ENCODE data around the gene NSUN7.

The NSUN7 gene

GRCh38 chr4:40840255-40840984, 90.7 kb downstream of the NSUN7 start:
- ChIA-PET POLR2A (ENCODE audit: low non-redundant PET) (no interaction called here), CTCF (interaction anchor here (0.7 to 1.3 kb wide), 4 partner anchors 57 to 946 kb away, joined by 3 to 9 read pairs (median 4); no protein-coding TSS in a partner anchor)
- TF ChIP-seq CTCF (conservative IDR thresholded peaks at IDR 0.05; ENCODE audit: low read depth), result no peak
- H3K27ac ChIP-seq, result no peak overlapping the region
- no peak for DNase-seq (ENCODE audit: low spot score)

- peak; percentile 48 for TF ChIP-seq CTCF (conservative IDR thresholded peaks at IDR 0.05; ENCODE audit: low read depth)
- ChIA-PET CTCF (interaction anchor here (0.6 to 1.3 kb wide), 6 partner anchors 9 to 972 kb away, joined by 3 to 9 read pairs (median 4); no protein-coding TSS in a partner anchor), POLR2A (ENCODE audit: low non-redundant PET) (no interaction called here)
- DNase-seq (ENCODE audit: low spot score), result peak; percentile 44
- no peak overlapping the region for H3K27ac ChIP-seq
Measured at GRCh38 chr4:40840985-40841571, 91.3 kb downstream of the NSUN7 start.

- H3K27ac ChIP-seq, result no peak overlapping the region
- ChIA-PET CTCF (no interaction called here), POLR2A (ENCODE audit: low non-redundant PET) (no interaction called here)
- TF ChIP-seq CTCF (conservative IDR thresholded peaks at IDR 0.05; ENCODE audit: low read depth), result no peak
- DNase-seq (ENCODE audit: low spot score), result no peak
Measured at GRCh38 chr4:40842318-40842717, 92.6 kb downstream of the NSUN7 start.

- no peak overlapping the region for H3K27ac ChIP-seq
- CTCF ChIA-PET, result interaction anchor here (0.8 kb wide), 1 partner anchor 82 kb away, joined by 3 read pairs; no protein-coding TSS in a partner anchor
- no peak for TF ChIP-seq CTCF (conservative IDR thresholded peaks at IDR 0.05; ENCODE audit: low read depth)
- POLR2A ChIA-PET (ENCODE audit: low non-redundant PET), result no interaction called here
- no peak for DNase-seq (ENCODE audit: low spot score)
Measured at GRCh38 chr4:40842725-40843423, 93.1 kb downstream of the NSUN7 start.

GRCh38 chr4:40843696-40844095, 93.9 kb downstream of the NSUN7 start:
- no peak overlapping the region for H3K27ac ChIP-seq
- ChIA-PET POLR2A (ENCODE audit: low non-redundant PET) (no interaction called here), CTCF (interaction anchor here (0.7 to 0.8 kb wide), 2 partner anchors 68 to 81 kb away, joined by 3 read pairs; no protein-coding TSS in a partner anchor)
- no peak for DNase-seq (ENCODE audit: low spot score)
- TF ChIP-seq CTCF (conservative IDR thresholded peaks at IDR 0.05; ENCODE audit: low read depth), result no peak

- ChIA-PET POLR2A (ENCODE audit: low non-redundant PET) (no interaction called here), CTCF (interaction anchor here (0.7 kb wide), 1 partner anchor 69 kb away, joined by 3 read pairs; no protein-coding TSS in a partner anchor)
- no peak overlapping the region for H3K27ac ChIP-seq
- no peak for TF ChIP-seq CTCF (conservative IDR thresholded peaks at IDR 0.05; ENCODE audit: low read depth)
- no peak for DNase-seq (ENCODE audit: low spot score)
Measured at GRCh38 chr4:40844261-40844660, 94.5 kb downstream of the NSUN7 start.

Data from RWPE1 (cell line).